ENCODE measurements around the gene TRIM17. TPM values are rescaled to one million over a fixed set of nuclear protein-coding genes. Genes with fewer than 3 reads are reported as not detected.

Gene TRIM17
- total RNA-seq, 2 experiments from 2014 or later: 0.13 TPM; not detected in 1

- Histone ChIP-seq H3K79me2 (ENCODE audit: insufficient read depth, low read depth, low read length) (no peaks in the 10 kb centered on the region), H3K36me3 (ENCODE audit: insufficient read depth, low read length) (no peaks in the 10 kb centered on the region), H3K4me2 (ENCODE audit: low read length) (no peak overlapping the region), H2AFZ (ENCODE audit: low read length) (no peak overlapping the region), H4K20me1 (ENCODE audit: insufficient read depth, low read length) (no peaks in the 10 kb centered on the region), H3K27ac (ENCODE audit: low read depth, low read length, poor library complexity, severe bottlenecking) (no peak overlapping the region), H3K9me2 (ENCODE audit: insufficient read depth, low read length) (no peaks in the 10 kb centered on the region), H3K4me1 (ENCODE audit: insufficient read depth, low read length, poor library complexity, severe bottlenecking) (peaks cover 8% of the 10 kb centered on the region), H3K9me3 (ENCODE audit: low read length) (no peaks in the 10 kb centered on the region), H3K4me3 (ENCODE audit: low read depth, low read length, poor library complexity, severe bottlenecking) (no peak overlapping the region)
- TF ChIP-seq CTCF (conservative IDR thresholded peaks at IDR 0.05; ENCODE audit: low read length) (no peak), EZH2phosphoT487 (IDR thresholded peaks at IDR 0.05; ENCODE audit: borderline replicate concordance, low read depth, low read length) (no peak)
- ChIA-PET CTCF (ENCODE audit: unreplicated experiment) (no interaction called here), POLR2A (no interaction called here)
- BruUV-seq (replicated peaks): no TSS peak
- intact Hi-C loops (cut with micrococcal nuclease; ENCODE audit: unreplicated experiment): no loop called here
- DNase-seq (ENCODE audit: low spot score): no peak
Observed at GRCh38 chr1:228366062-228366865, 50.4 kb downstream of the TRIM17 start.

- H2AFZ ChIP-seq (ENCODE audit: low read length): no peak overlapping the region
- H3K4me1 ChIP-seq (ENCODE audit: insufficient read depth, low read length, poor library complexity, severe bottlenecking): peaks cover 8% of the 10 kb centered on the region
- no peaks in the 10 kb centered on the region for H3K9me3 ChIP-seq (ENCODE audit: low read length)
- no peak overlapping the region for H3K27ac ChIP-seq (ENCODE audit: low read depth, low read length, poor library complexity, severe bottlenecking)
- no peaks in the 10 kb centered on the region for H4K20me1 ChIP-seq (ENCODE audit: insufficient read depth, low read length)
- ChIA-PET CTCF (ENCODE audit: unreplicated experiment) (no interaction called here), POLR2A (no interaction called here)
- no peaks in the 10 kb centered on the region for H3K79me2 ChIP-seq (ENCODE audit: insufficient read depth, low read depth, low read length)
- intact Hi-C loops (cut with micrococcal nuclease; ENCODE audit: unreplicated experiment): no loop called here
- no TSS peak for BruUV-seq (replicated peaks)
- H3K36me3 ChIP-seq (ENCODE audit: insufficient read depth, low read length): no peaks in the 10 kb centered on the region
- H3K4me3 ChIP-seq (ENCODE audit: low read depth, low read length, poor library complexity, severe bottlenecking): no peak overlapping the region
- no peak for TF ChIP-seq EZH2phosphoT487 (IDR thresholded peaks at IDR 0.05; ENCODE audit: borderline replicate concordance, low read depth, low read length)
- TF ChIP-seq CTCF (conservative IDR thresholded peaks at IDR 0.05; ENCODE audit: low read length): no peak
- H3K4me2 ChIP-seq (ENCODE audit: low read length): no peak overlapping the region
- no peaks in the 10 kb centered on the region for H3K9me2 ChIP-seq (ENCODE audit: insufficient read depth, low read length)
- no peak for DNase-seq (ENCODE audit: low spot score)
Observed at GRCh38 chr1:228365271-228366061, 51.2 kb downstream of the TRIM17 start.
